GM12878 (cell line): ENCODE data around the gene DCAF11. TPM values are rescaled to one million over a fixed set of nuclear protein-coding genes. Genes with fewer than 3 reads are reported as not detected.

Experiments
- ATAC-seq: fragments of 200-7000 bp; cut with Tn5 transposase; 3 replicates; pipeline ENCODE4 v1.9.1; 2020; ENCODE audit warnings: mild to moderate bottlenecking, moderate library complexity
- BruUV-seq: library from RNA; stranded (reverse); fragments of 400-500 nt; replicated peaks from 2 replicates; lab custom pipeline; 2021; lab: Mats Ljungman, UMichigan
- CTCF ChIA-PET: fragments of 300-600 bp; sonication (Branson Sonifier 250); formaldehyde crosslinking; extraction: SDS; loops from one replicate; lab custom pipeline; 2021; ENCODE audit warnings: inconsistent platforms; lab: Yijun Ruan, JAX
- POLR2A ChIA-PET: fragments of 350-600 bp; formaldehyde crosslinking; extraction: SDS; loops from one replicate; lab custom pipeline; 2021; ENCODE audit warnings: inconsistent platforms; lab: Charles Lee
- RAD21 ChIA-PET: fragments of 300-600 bp; sonication (Branson Sonifier 250); formaldehyde crosslinking; loops from one replicate; lab custom pipeline; 2023; ENCODE audit warnings: antibody characterized with exemption; ENCODE audit not compliant: unreplicated experiment; lab: Charles Lee
- SMC1A ChIA-PET: fragments of 300-600 bp; sonication (Branson Sonifier 250); formaldehyde crosslinking; loops from one replicate; lab custom pipeline; 2023; ENCODE audit not compliant: unreplicated experiment, uncharacterized antibody; lab: Charles Lee
- DNase-seq: peaks from one replicate; pipeline ENCODE4 v3.0.0-alpha.2; 2011; ENCODE audit warnings: low read depth, low spot score
- FAIRE-seq: peaks from 3 replicates; lab custom pipeline; 2011; peaks lifted over from hg19 to GRCh38; lab: Jason Lieb, UNC
- H2AFZ ChIP-seq: 2 replicates; pipeline ENCODE4 v1.6.0; 2011; ENCODE audit warnings: low read depth, low read length, control low read depth; ENCODE audit not compliant: control insufficient read depth
- H3K27ac ChIP-seq: 2 replicates; pipeline ENCODE4 v1.5.1; 2011; ENCODE audit warnings: control low read depth; ENCODE audit not compliant: control insufficient read depth, insufficient read depth
- H3K27me3 ChIP-seq, 2 experiments: replicated peaks in 1 of 2; 2 replicates each; pipeline versions ENCODE4 v1.6.0 to v1.6.1; 2011; ENCODE audit warnings: low read length in 1 of 2; ENCODE audit not compliant: control insufficient read depth in 2 of 2, insufficient read depth in 2 of 2
- H3K36me3 ChIP-seq, 2 experiments: 2 replicates each; pipeline ENCODE4 v1.5.1; 2011; ENCODE audit warnings: low read length in 1 of 2; ENCODE audit not compliant: control insufficient read depth in 2 of 2, insufficient read depth in 2 of 2
- H3K4me1 ChIP-seq: 2 replicates; pipeline ENCODE4 v1.6.1; 2011; ENCODE audit warnings: mild to moderate bottlenecking, low read length, moderate library complexity, mixed read lengths; ENCODE audit not compliant: control insufficient read depth, insufficient read depth
- H3K4me2 ChIP-seq: 2 replicates; pipeline ENCODE4 v1.6.0; 2011; ENCODE audit warnings: control low read depth; ENCODE audit not compliant: control insufficient read depth, insufficient read depth
- H3K4me3 ChIP-seq: fragments of 200-600 bp; sonication (generic); 2 replicates; pipeline ENCODE4 v1.5.1; 2016
- H3K79me2 ChIP-seq: 2 replicates; pipeline ENCODE4 v1.6.0; 2011; ENCODE audit warnings: low read length; ENCODE audit not compliant: control insufficient read depth, insufficient read depth
- H3K9ac ChIP-seq: 2 replicates; pipeline ENCODE4 v1.8.0; 2011; ENCODE audit warnings: low read length, control low read depth, mixed read lengths; ENCODE audit not compliant: control insufficient read depth, insufficient read depth
- H3K9me3 ChIP-seq: replicated peaks from 3 replicates; pipeline ENCODE4 v1.5.1; 2011; ENCODE audit warnings: mild to moderate bottlenecking, low read length; ENCODE audit not compliant: control insufficient read depth, insufficient read depth
- H4K20me1 ChIP-seq: 2 replicates; pipeline ENCODE4 v1.6.0; 2011; ENCODE audit not compliant: control insufficient read depth, insufficient read depth
- EGR1 ChIP-seq, 2 experiments: IDR thresholded peaks; 1 replicate in 1 of 2; 2 replicates in 1 of 2; pipeline ENCODE4 v1.6.1; 2011 to 2012; ENCODE audit warnings: low read depth in 2 of 2, low read length in 2 of 2, borderline replicate concordance in 1 of 2, mild to moderate bottlenecking in 1 of 2, moderate library complexity in 1 of 2
- LARP7 ChIP-seq: fragments of 450-650 bp; IDR thresholded peaks from 2 replicates; pipeline ENCODE4 v1.6.1; 2017; ENCODE audit warnings: mild to moderate bottlenecking
- RFX5 ChIP-seq: IDR thresholded peaks from 2 replicates; pipeline ENCODE4 v1.6.1; 2011; ENCODE audit warnings: low read depth, low read length, improper control_type of control experiment
- TAF1 ChIP-seq: IDR thresholded peaks from 2 replicates; pipeline ENCODE4 v1.6.1; 2011; ENCODE audit warnings: mild to moderate bottlenecking, low read depth, low read length, borderline replicate concordance
- ZSCAN29 ChIP-seq: fragments of 450-650 bp; IDR thresholded peaks from 2 replicates; pipeline ENCODE4 v1.6.1; 2017; ENCODE audit warnings: mild to moderate bottlenecking, moderate library complexity
- WGBS: methylation state at CpG from one replicate; pipeline ENCODE4 v1.1.6; 2016; ENCODE audit warnings: low lambda C conversion rate; ENCODE audit not compliant: insufficient replicate concordance, insufficient coverage; ENCODE audit errors: missing lambda C conversion rate; 5-methylcytosine and 5-hydroxymethylcytosine counted together
- in situ Hi-C: fragments of 300-500 bp; cut with MboI; formaldehyde crosslinking; loops from 9 replicates; pipeline ENCODE4 v1.14.3; 2018; ENCODE audit warnings: mixed read lengths
- intact Hi-C: fragments of 100-400 bp; cut with micrococcal nuclease; formaldehyde crosslinking; loops from one replicate; pipeline ENCODE4 v1.14.2; 2022; ENCODE audit not compliant: unreplicated experiment
- polyA plus RNA-seq, 11 experiments: library from polyadenylated mRNA; depleted of rRNA in 4 of 11; unstranded in 6 of 11; stranded (reverse) in 5 of 11; fragments of >200 nt; fragmentation: Nextera tagmentation in 4 of 11; fragmentation: Illumina TruSeq in 1 of 11; extraction: Ambion mirVana in 4 of 11; extraction: Trizol in 1 of 11; gene quantifications; 1 replicate in 1 of 11; 2 replicates in 10 of 11; pipeline versions ENCODE4 v1.2.1 to v1.2.3, GENCODE V29; 2011 to 2016; ENCODE audit warnings: inconsistent platforms in 2 of 11, missing spikeins in 2 of 11, low read depth in 1 of 11
- total RNA-seq, 4 experiments: library from RNA; depleted of rRNA in 3 of 4; stranded (reverse); fragments of >200 nt in 3 of 4; fragmentation: Illumina TruSeq in 1 of 4; extraction: Trizol in 1 of 4; gene quantifications; 2 replicates each; pipeline versions ENCODE4 v1.2.1 to v1.2.3, GENCODE V29; 2013 to 2021
- TF ChIP-seq, protein P1 (sequence below): fragments of 450-650 bp; IDR thresholded peaks from 2 replicates; pipeline ENCODE4 v1.6.1; 2017; ENCODE audit warnings: antibody characterized with exemption, mild to moderate bottlenecking, moderate library complexity
- TF ChIP-seq, protein P2 (sequence below): fragments of 450-650 bp; conservative IDR thresholded peaks from 2 replicates; pipeline ENCODE4 v1.6.1; 2017; ENCODE audit warnings: mild to moderate bottlenecking, moderate library complexity

The DCAF11 gene
- total and polyA plus RNA-seq, 10 of the 15 experiments (the other 5 are each of a cell fraction or from before 2014, with no cell fraction given) = 13.4 to 91.2 (median 68.7) TPM

DNA sequence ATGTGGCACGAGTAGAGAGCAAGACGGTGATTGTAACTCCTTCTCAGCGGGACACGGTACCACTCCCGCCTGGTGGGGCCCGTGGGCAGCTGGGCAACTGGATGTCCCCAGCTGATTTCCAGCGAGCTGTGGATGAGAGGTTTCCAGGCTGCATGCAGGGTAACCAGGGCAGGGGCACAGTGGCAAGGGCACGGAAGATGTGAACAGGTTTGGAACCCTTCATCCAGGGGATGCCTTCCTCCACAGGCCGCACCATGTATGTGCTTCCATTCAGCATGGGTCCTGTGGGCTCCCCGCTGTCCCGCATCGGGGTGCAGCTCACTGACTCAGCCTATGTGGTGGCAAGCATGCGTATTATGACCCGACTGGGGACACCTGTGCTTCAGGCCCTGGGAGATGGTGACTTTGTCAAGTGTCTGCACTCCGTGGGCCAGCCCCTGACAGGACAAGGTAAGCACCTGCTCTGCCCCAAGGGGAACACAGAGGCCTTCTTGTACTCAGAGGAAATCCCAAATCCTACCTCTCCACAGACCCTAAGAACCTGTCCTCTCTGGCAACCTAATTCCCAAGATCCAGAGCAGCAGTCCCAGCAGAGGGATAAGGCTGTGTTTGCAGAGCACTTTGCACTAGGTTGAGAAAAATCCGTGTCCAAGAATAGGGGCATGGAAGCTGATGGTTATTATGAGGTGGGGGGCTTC is 16.2 kb upstream of the DCAF11 start:
- ATAC-seq = no peak
- 89% methylated on average over 16 of the region's 16 CpGs for WGBS
- Histone ChIP-seq H3K36me3 (peaks cover 7 to 14% of the 10 kb centered on the region in 2 experiments; a peak in 3 of 4 replicates), H3K9ac (no peak overlapping the region), H3K9me3 (no peaks in the 10 kb centered on the region), H2AFZ (no peak overlapping the region), H3K79me2 (peaks cover 24% of the 10 kb centered on the region), H3K4me1 (0 out of 2 replicates have a peak, but pooled peaks cover 3% of the 10 kb centered on the region), H3K4me3 (no peak overlapping the region), H4K20me1 (no peaks in the 10 kb centered on the region), H3K27ac (no peak overlapping the region), H3K4me2 (no peak overlapping the region), H3K27me3 (no peaks in the 10 kb centered on the region)
- ChIA-PET POLR2A (interaction anchor here (4.9 to 6.8 kb wide), 2 partner anchors 11 to 49 kb away, joined by 38 to 90 read pairs; partner anchors contain the start of genes PSME2 and RNF31), SMC1A (interaction anchor here (1.8 to 9.2 kb wide), 2 partner anchors 8 to 40 kb away, joined by 4 to 195 read pairs; no protein-coding TSS in a partner anchor), RAD21 (interaction anchor here (9.1 kb wide), 1 partner anchor 9 kb away, joined by 153 read pairs; no protein-coding TSS in a partner anchor), CTCF (interaction anchor here (0.9 to 11.2 kb wide), 3 partner anchors 7 to 41 kb away, joined by 3 to 294 read pairs (median 4); partner anchors contain the start of genes DCAF11 and NRL)
- DNase-seq = no peak
- BruUV-seq = no TSS peak
- TF ChIP-seq RFX5 = no peak
- TF ChIP-seq ZSCAN29 = no peak
- TF ChIP-seq, protein P1, sequence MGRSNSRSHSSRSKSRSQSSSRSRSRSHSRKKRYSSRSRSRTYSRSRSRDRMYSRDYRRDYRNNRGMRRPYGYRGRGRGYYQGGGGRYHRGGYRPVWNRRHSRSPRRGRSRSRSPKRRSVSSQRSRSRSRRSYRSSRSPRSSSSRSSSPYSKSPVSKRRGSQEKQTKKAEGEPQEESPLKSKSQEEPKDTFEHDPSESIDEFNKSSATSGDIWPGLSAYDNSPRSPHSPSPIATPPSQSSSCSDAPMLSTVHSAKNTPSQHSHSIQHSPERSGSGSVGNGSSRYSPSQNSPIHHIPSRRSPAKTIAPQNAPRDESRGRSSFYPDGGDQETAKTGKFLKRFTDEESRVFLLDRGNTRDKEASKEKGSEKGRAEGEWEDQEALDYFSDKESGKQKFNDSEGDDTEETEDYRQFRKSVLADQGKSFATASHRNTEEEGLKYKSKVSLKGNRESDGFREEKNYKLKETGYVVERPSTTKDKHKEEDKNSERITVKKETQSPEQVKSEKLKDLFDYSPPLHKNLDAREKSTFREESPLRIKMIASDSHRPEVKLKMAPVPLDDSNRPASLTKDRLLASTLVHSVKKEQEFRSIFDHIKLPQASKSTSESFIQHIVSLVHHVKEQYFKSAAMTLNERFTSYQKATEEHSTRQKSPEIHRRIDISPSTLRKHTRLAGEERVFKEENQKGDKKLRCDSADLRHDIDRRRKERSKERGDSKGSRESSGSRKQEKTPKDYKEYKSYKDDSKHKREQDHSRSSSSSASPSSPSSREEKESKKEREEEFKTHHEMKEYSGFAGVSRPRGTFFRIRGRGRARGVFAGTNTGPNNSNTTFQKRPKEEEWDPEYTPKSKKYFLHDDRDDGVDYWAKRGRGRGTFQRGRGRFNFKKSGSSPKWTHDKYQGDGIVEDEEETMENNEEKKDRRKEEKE = no peak
- TF ChIP-seq, protein P2, sequence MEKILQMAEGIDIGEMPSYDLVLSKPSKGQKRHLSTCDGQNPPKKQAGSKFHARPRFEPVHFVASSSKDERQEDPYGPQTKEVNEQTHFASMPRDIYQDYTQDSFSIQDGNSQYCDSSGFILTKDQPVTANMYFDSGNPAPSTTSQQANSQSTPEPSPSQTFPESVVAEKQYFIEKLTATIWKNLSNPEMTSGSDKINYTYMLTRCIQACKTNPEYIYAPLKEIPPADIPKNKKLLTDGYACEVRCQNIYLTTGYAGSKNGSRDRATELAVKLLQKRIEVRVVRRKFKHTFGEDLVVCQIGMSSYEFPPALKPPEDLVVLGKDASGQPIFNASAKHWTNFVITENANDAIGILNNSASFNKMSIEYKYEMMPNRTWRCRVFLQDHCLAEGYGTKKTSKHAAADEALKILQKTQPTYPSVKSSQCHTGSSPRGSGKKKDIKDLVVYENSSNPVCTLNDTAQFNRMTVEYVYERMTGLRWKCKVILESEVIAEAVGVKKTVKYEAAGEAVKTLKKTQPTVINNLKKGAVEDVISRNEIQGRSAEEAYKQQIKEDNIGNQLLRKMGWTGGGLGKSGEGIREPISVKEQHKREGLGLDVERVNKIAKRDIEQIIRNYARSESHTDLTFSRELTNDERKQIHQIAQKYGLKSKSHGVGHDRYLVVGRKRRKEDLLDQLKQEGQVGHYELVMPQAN = no peak
- no peak for TF ChIP-seq TAF1
- TF ChIP-seq EGR1 (IDR thresholded peaks at IDR 0.05; ENCODE audit: borderline replicate concordance in 1 of 2, low read depth in 2 of 2, low read length in 2 of 2) = no peak
- TF ChIP-seq LARP7 = no peak
- no peak for FAIRE-seq
- intact Hi-C loops (no loop called here), in situ Hi-C loops (no loop called here)
